GM10266 (cell line): ENCODE results near the gene LRRC74B.

Source experiments
- DNase-seq: peaks from one replicate; pipeline ENCODE4 v3.0.0; 2012; ENCODE audit errors: extremely low spot score
- CTCF ChIP-seq: IDR thresholded peaks from 2 replicates; pipeline ENCODE4 v1.5.1; 2012; ENCODE audit warnings: mild to moderate bottlenecking, low read depth; ENCODE audit not compliant: control insufficient read depth, insufficient read depth; ENCODE audit errors: missing control alignments

LRRC74B gene

GRCh38 chr22:21073482-21073881 lies 27.7 kb downstream of the LRRC74B start:
- DNase-seq: no peak

GRCh38 chr22:21074102-21074715 lies 28.5 kb downstream of the LRRC74B start:
- no peak for TF ChIP-seq CTCF
- DNase-seq: no peak

More at GRCh38 chr22:21073482-21073881, 27.7 kb downstream of the LRRC74B start:
- no peak for TF ChIP-seq CTCF

GRCh38 chr22:21075516-21076138 lies 29.9 kb downstream of the LRRC74B start:
- no peak for TF ChIP-seq CTCF
- DNase-seq: no peak

GRCh38 chr22:21076912-21077625 lies 31.3 kb downstream of the LRRC74B start:
- no peak for DNase-seq
- no peak for TF ChIP-seq CTCF

GRCh38 chr22:21077884-21078508 lies 32.2 kb downstream of the LRRC74B start:
- TF ChIP-seq CTCF: no peak
- no peak for DNase-seq

GRCh38 chr22:21078916-21079315 lies 33.2 kb downstream of the LRRC74B start:
- DNase-seq: no peak
- TF ChIP-seq CTCF: no peak

GRCh38 chr22:21079493-21079892 lies 33.7 kb downstream of the LRRC74B start:
- no peak for DNase-seq
- TF ChIP-seq CTCF: no peak
